PC-3 (cell line): ENCODE data around the gene SNTG2.

Source experiments
- EZH2 ChIP-seq: fragments of 300-600 bp; sonication (generic); IDR thresholded peaks from one replicate; pipeline ENCODE4 v1.6.1; 2017; ENCODE audit warnings: antibody characterized with exemption, mild to moderate bottlenecking, low read length; ENCODE audit not compliant: unreplicated experiment
- EZH2phosphoT487 ChIP-seq: fragments of 300-600 bp; sonication (generic); IDR thresholded peaks from 2 replicates; pipeline ENCODE4 v1.6.1; 2018; ENCODE audit warnings: mild to moderate bottlenecking, antibody characterized with exemption, low read length, borderline replicate concordance
- TF ChIP-seq, protein P1 (sequence below): fragments of 300-600 bp; sonication (generic); conservative IDR thresholded peaks from 2 replicates; pipeline ENCODE4 v1.5.1; 2017; ENCODE audit warnings: antibody characterized with exemption, low read depth, mild to moderate bottlenecking, low read length

GRCh38 chr2:1262609-1263008 lies 312.0 kb downstream of the SNTG2 start:
- TF ChIP-seq, protein P1, sequence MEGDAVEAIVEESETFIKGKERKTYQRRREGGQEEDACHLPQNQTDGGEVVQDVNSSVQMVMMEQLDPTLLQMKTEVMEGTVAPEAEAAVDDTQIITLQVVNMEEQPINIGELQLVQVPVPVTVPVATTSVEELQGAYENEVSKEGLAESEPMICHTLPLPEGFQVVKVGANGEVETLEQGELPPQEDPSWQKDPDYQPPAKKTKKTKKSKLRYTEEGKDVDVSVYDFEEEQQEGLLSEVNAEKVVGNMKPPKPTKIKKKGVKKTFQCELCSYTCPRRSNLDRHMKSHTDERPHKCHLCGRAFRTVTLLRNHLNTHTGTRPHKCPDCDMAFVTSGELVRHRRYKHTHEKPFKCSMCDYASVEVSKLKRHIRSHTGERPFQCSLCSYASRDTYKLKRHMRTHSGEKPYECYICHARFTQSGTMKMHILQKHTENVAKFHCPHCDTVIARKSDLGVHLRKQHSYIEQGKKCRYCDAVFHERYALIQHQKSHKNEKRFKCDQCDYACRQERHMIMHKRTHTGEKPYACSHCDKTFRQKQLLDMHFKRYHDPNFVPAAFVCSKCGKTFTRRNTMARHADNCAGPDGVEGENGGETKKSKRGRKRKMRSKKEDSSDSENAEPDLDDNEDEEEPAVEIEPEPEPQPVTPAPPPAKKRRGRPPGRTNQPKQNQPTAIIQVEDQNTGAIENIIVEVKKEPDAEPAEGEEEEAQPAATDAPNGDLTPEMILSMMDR: no peak
- TF ChIP-seq EZH2 (no peak), EZH2phosphoT487 (no peak)
